Keratinocyte (primary cell): ENCODE results near the gene ACYP1.

Experiments
- EZH2 ChIP-seq: IDR thresholded peaks from one replicate; pipeline ENCODE4 v1.6.1; 2012; ENCODE audit warnings: inconsistent platforms, mild to moderate bottlenecking, low read length, moderate library complexity
- TF ChIP-seq, protein P1 (sequence below), 3 experiments: IDR thresholded peaks in 1 of 3; conservative IDR thresholded peaks in 1 of 3; optimal IDR thresholded peaks in 1 of 3; 2 replicates in 2 of 3; 3 replicates in 1 of 3; pipeline versions ENCODE3 to v1.5.1; 2011; ENCODE audit warnings: low read length in 3 of 3, mild to moderate bottlenecking in 3 of 3, moderate library complexity in 2 of 3, control low read depth in 1 of 3, inconsistent platforms in 1 of 3; ENCODE audit not compliant: insufficient read depth in 2 of 3; ENCODE audit errors: extremely low read depth in 1 of 3

DNA sequence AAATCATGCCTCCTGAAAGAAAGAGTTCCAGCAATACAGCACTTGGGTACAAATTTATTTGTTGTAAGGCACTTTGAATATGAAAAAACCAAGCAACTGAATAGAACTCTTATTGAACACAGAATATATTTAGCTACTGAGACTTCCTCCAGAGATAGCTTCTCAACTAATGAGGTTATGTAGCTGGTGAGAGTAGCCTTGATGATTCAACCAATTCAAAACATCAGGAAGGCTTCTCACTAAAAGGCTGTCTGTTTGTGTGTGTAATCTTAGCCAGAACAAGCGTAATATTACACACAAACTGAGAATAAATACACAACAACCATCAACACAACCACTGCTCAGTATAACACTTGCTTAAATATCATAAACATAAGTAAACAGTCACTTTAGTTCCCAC is 40.7 kb downstream of the ACYP1 start:
- TF ChIP-seq, protein P1, sequence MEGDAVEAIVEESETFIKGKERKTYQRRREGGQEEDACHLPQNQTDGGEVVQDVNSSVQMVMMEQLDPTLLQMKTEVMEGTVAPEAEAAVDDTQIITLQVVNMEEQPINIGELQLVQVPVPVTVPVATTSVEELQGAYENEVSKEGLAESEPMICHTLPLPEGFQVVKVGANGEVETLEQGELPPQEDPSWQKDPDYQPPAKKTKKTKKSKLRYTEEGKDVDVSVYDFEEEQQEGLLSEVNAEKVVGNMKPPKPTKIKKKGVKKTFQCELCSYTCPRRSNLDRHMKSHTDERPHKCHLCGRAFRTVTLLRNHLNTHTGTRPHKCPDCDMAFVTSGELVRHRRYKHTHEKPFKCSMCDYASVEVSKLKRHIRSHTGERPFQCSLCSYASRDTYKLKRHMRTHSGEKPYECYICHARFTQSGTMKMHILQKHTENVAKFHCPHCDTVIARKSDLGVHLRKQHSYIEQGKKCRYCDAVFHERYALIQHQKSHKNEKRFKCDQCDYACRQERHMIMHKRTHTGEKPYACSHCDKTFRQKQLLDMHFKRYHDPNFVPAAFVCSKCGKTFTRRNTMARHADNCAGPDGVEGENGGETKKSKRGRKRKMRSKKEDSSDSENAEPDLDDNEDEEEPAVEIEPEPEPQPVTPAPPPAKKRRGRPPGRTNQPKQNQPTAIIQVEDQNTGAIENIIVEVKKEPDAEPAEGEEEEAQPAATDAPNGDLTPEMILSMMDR (optimal IDR thresholded peaks at IDR 0.05 in 1 of 3, IDR thresholded peaks at IDR 0.05 in 1 of 3, conservative IDR thresholded peaks at IDR 0.05 in 1 of 3; ENCODE audit: extremely low read depth in 1 of 3, insufficient read depth in 2 of 3, low read length in 3 of 3): no peak
- TF ChIP-seq EZH2: no peak
